ENCODE data around the gene LRRC56.

LRRC56 gene

GRCh38 chr11:565921-566509 is 28.7 kb downstream of the LRRC56 start:
- H3K4me3 ChIP-seq (ENCODE audit: low read depth, low read length): no peak overlapping the region
- no peak for TF ChIP-seq CTCF (IDR thresholded peaks at IDR 0.05; ENCODE audit: low read depth, low read length)

GRCh38 chr11:567011-567628 is 29.8 kb downstream of the LRRC56 start:
- TF ChIP-seq CTCF (IDR thresholded peaks at IDR 0.05; ENCODE audit: low read depth, low read length): no peak
- peak overlapping the region; percentile 84 for H3K4me3 ChIP-seq (ENCODE audit: low read depth, low read length)

- no peak for TF ChIP-seq CTCF (IDR thresholded peaks at IDR 0.05; ENCODE audit: low read depth, low read length)
- H3K4me3 ChIP-seq (ENCODE audit: low read depth, low read length): peak overlapping the region; percentile 84
Observed at GRCh38 chr11:567629-568292, 30.4 kb downstream of the LRRC56 start.

GRCh38 chr11:568306-569157 is 31.2 kb downstream of the LRRC56 start:
- TF ChIP-seq CTCF (IDR thresholded peaks at IDR 0.05; ENCODE audit: low read depth, low read length): no peak
- peak overlapping the region; percentile 84 for H3K4me3 ChIP-seq (ENCODE audit: low read depth, low read length)

GRCh38 chr11:569158-569885 is 32.0 kb downstream of the LRRC56 start:
- no peak for TF ChIP-seq CTCF (IDR thresholded peaks at IDR 0.05; ENCODE audit: low read depth, low read length)

GRCh38 chr11:571802-572185 is 34.5 kb downstream of the LRRC56 start:
- no peak for TF ChIP-seq CTCF (IDR thresholded peaks at IDR 0.05; ENCODE audit: low read depth, low read length)
- H3K4me3 ChIP-seq (ENCODE audit: low read depth, low read length): no peak overlapping the region

More at GRCh38 chr11:569158-569885, 32.0 kb downstream of the LRRC56 start:
- H3K4me3 ChIP-seq (ENCODE audit: low read depth, low read length): peak overlapping the region; percentile 75

Measured in WI38 (cell line).